Measurements from ENCODE around the gene B3GAT1.
"Not testable (repeated sequence)": the region's sequence is repeated elsewhere in the genome, so short reads cannot be mapped to it uniquely, and the experiment has no call there.

B3GAT1 gene

GRCh38 chr11:134412203-134413042 lies at the start of gene B3GAT1:
B3GAT1 (minus strand) TSS chr11:134412242; CDS start chr11:134387659, 24,583 bp downstream.
- peak in 1 of 2 donors; percentile 25 for DNase-seq

- DNase-seq, result no peak
Measured at GRCh38 chr11:134461621-134462020, 49.6 kb upstream of the B3GAT1 start.

- no peak for DNase-seq
Measured at GRCh38 chr11:134460881-134461280, 48.8 kb upstream of the B3GAT1 start.

- no peak for DNase-seq
Measured at GRCh38 chr11:134460062-134460561, 48.1 kb upstream of the B3GAT1 start.

- no peak for DNase-seq
Measured at GRCh38 chr11:134459246-134460061, 47.4 kb upstream of the B3GAT1 start.

GRCh38 chr11:134457411-134458007 lies 45.5 kb upstream of the B3GAT1 start:
- not testable (repeated sequence) for DNase-seq

GRCh38 chr11:134455516-134455915 lies 43.5 kb upstream of the B3GAT1 start:
- DNase-seq, result no peak

GRCh38 chr11:134454146-134454690 lies 42.2 kb upstream of the B3GAT1 start:
- no peak for DNase-seq

GRCh38 chr11:134453441-134453840 lies 41.4 kb upstream of the B3GAT1 start:
- DNase-seq, result no peak

- DNase-seq, result no peak
Measured at GRCh38 chr11:134452838-134453155, 40.8 kb upstream of the B3GAT1 start.

GRCh38 chr11:134452026-134452837 lies 40.2 kb upstream of the B3GAT1 start:
- no peak for DNase-seq

GRCh38 chr11:134450186-134450585 lies 38.1 kb upstream of the B3GAT1 start:
- no peak for DNase-seq

- DNase-seq, result peak in 1 of 2 donors; percentile 8
Measured at GRCh38 chr11:134449713-134450112, 37.7 kb upstream of the B3GAT1 start.

GRCh38 chr11:134449051-134449450 lies 37.0 kb upstream of the B3GAT1 start:
- no peak for DNase-seq

GRCh38 chr11:134447696-134448095 lies 35.7 kb upstream of the B3GAT1 start:
- DNase-seq, result no peak

- no peak for DNase-seq
Measured at GRCh38 chr11:134445601-134446325, 33.7 kb upstream of the B3GAT1 start.

GRCh38 chr11:134444160-134445108 lies 32.4 kb upstream of the B3GAT1 start:
- not testable (repeated sequence) for DNase-seq

- DNase-seq, result no peak
Measured at GRCh38 chr11:134443246-134443645, 31.2 kb upstream of the B3GAT1 start.

- DNase-seq, result no peak
Measured at GRCh38 chr11:134442246-134442645, 30.2 kb upstream of the B3GAT1 start.

- DNase-seq, result no peak
Measured at GRCh38 chr11:134441706-134442105, 29.7 kb upstream of the B3GAT1 start.
